Spleen (tissue), 7 donors: Measurements from ENCODE around the gene COL5A2.

Experiments
- POLR2A ChIP-seq, 3 donors: fragments of 450-650 bp; IDR thresholded peaks; one replicate each; pipeline ENCODE4 v1.5.1; 2017; ENCODE audit warnings: antibody characterized with exemption in 3 of 3, mild to moderate bottlenecking in 1 of 3
- POLR2AphosphoS5 ChIP-seq, 3 donors: sonication (generic); formaldehyde crosslinking; IDR thresholded peaks; one replicate each; pipeline ENCODE4 v1.5.1; 2017; ENCODE audit warnings: antibody characterized with exemption in 3 of 3
- TF ChIP-seq, protein P1 (sequence below), 11 experiments: fragments of 200-600 bp in 7 of 11; fragments of 450-650 bp in 4 of 11; sonication (generic) in 4 of 11; IDR thresholded peaks in 8 of 11; conservative IDR thresholded peaks in 3 of 11; 1 replicate in 7 of 11; 2 replicates in 4 of 11; pipeline versions ENCODE4 v1.4.0 to v1.8.0; 2016 to 2021; ENCODE audit warnings: antibody characterized with exemption in 11 of 11, inconsistent platforms in 4 of 11, mild to moderate bottlenecking in 1 of 11
- donor health status: DM: no; HTN: no; CAD: no; lungs with moderate emphysema.
- donor health status: DM: no; HTN: no; CAD: no.
- donor health status: DM: no; HTN: no; CAD: no.

DNA sequence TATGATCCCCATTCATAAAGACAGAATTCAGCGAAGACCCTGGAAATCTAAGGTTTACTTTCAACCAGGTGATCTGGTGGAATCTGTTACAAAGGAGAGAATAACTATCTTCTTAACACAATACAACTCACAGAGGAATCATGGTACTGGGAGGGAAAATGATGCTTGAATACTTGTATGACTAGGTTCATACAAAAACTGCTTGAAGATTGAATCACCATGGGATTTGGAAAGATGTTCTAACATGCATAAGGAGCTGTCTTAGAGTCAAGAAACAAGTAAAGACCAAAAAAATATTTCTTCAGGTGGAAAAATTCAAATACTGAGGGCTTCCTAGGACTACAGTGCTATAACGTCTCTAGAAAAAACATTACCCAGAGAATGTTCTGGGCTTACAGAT, 32.2 kb downstream of the COL5A2 start:
- TF ChIP-seq, protein P1, sequence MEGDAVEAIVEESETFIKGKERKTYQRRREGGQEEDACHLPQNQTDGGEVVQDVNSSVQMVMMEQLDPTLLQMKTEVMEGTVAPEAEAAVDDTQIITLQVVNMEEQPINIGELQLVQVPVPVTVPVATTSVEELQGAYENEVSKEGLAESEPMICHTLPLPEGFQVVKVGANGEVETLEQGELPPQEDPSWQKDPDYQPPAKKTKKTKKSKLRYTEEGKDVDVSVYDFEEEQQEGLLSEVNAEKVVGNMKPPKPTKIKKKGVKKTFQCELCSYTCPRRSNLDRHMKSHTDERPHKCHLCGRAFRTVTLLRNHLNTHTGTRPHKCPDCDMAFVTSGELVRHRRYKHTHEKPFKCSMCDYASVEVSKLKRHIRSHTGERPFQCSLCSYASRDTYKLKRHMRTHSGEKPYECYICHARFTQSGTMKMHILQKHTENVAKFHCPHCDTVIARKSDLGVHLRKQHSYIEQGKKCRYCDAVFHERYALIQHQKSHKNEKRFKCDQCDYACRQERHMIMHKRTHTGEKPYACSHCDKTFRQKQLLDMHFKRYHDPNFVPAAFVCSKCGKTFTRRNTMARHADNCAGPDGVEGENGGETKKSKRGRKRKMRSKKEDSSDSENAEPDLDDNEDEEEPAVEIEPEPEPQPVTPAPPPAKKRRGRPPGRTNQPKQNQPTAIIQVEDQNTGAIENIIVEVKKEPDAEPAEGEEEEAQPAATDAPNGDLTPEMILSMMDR (IDR thresholded peaks at IDR 0.05 in 8 of 11, conservative IDR thresholded peaks at IDR 0.05 in 3 of 11): no peak
- TF ChIP-seq POLR2A (IDR thresholded peaks at IDR 0.05): no peak
- TF ChIP-seq POLR2AphosphoS5 (IDR thresholded peaks at IDR 0.05): no peak
